Measurements from ENCODE around the gene ZMYND8.

ZMYND8 gene

GRCh38 chr20:47325242-47325641 is 31.3 kb downstream of the ZMYND8 start:
- TF ChIP-seq, protein P1, sequence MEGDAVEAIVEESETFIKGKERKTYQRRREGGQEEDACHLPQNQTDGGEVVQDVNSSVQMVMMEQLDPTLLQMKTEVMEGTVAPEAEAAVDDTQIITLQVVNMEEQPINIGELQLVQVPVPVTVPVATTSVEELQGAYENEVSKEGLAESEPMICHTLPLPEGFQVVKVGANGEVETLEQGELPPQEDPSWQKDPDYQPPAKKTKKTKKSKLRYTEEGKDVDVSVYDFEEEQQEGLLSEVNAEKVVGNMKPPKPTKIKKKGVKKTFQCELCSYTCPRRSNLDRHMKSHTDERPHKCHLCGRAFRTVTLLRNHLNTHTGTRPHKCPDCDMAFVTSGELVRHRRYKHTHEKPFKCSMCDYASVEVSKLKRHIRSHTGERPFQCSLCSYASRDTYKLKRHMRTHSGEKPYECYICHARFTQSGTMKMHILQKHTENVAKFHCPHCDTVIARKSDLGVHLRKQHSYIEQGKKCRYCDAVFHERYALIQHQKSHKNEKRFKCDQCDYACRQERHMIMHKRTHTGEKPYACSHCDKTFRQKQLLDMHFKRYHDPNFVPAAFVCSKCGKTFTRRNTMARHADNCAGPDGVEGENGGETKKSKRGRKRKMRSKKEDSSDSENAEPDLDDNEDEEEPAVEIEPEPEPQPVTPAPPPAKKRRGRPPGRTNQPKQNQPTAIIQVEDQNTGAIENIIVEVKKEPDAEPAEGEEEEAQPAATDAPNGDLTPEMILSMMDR (IDR thresholded peaks at IDR 0.05): no peak

- TF ChIP-seq, protein P1 (IDR thresholded peaks at IDR 0.05): no peak
These were observed 35.3 kb downstream of the ZMYND8 start for GRCh38 chr20:47320990-47321805.

DNA sequence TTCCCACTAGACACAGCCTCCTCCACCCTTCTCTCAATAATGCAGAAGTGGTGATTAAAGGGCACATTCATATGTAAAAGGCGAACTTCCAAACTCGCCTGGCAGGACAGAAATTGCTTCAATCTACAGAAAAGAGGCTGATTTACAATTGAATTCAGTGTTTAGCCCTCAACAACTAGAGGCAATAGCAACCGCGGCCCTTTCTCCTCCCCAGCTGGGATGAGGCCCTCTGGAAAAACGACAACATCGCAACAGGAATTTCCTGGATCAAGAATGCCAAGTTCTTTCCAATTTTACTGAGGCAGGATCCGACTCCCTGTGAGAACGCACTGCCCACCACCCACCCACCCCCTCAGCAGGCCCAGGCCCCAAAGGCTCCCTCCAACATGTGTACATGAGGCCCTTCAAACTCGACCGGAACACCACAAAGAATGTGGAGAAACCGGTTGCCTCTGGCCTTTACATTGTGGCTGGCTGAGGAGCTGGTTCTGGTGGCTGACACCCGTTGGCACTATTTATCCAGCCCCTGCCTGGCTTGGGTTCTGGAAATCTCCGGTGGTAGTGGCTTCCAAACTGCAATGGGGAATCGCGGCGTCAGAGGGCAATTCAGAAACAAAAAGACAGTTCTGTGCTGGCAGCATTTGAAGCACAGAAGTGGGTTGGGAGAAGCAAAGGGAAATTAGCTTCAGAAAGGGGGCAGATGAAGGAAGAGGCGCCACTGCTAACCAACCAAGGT is 36.8 kb downstream of the ZMYND8 start:
- TF ChIP-seq, protein P1 (IDR thresholded peaks at IDR 0.05): no peak

GRCh38 chr20:47318586-47319516 is 37.6 kb downstream of the ZMYND8 start:
- TF ChIP-seq, protein P1 (IDR thresholded peaks at IDR 0.05): no peak

GRCh38 chr20:47318027-47318585 is 38.4 kb downstream of the ZMYND8 start:
- TF ChIP-seq, protein P1 (IDR thresholded peaks at IDR 0.05): no peak

- TF ChIP-seq, protein P1 (IDR thresholded peaks at IDR 0.05): no peak
These were observed 39.2 kb downstream of the ZMYND8 start for GRCh38 chr20:47317127-47317895.
